Measurements from ENCODE around the gene TLE2. TPM values are rescaled to one million over a fixed set of nuclear protein-coding genes. Genes with fewer than 3 reads are reported as not detected.

The TLE2 gene
- total and polyA plus RNA-seq, 9 of the 15 experiments (the other 6 are each of a cell fraction or from before 2014, with no cell fraction given) = 0.35 to 13.1 (median 6.2) TPM

GRCh38 chr19:3062165-3063105 lies 33.4 kb upstream of the TLE2 start, which contains the start of gene TLE5 (continued):
- TF ChIP-seq ARID4B (CRISPR knock-in tag; IDR thresholded peaks at IDR 0.05) = no peak
- TF ChIP-seq E2F6 (IDR thresholded peaks at IDR 0.05; ENCODE audit: borderline replicate concordance in 1 of 2, extremely low read depth in 1 of 2, insufficient read depth in 1 of 2, insufficient read length in 1 of 2, low read depth in 1 of 2, low read length in 1 of 2, poor library complexity in 1 of 2, severe bottlenecking in 1 of 2) = peak in 1 of 2 experiments; percentile 40
- TF ChIP-seq PKNOX1 (IDR thresholded peaks at IDR 0.05) = peak; percentile 56; the same call in 1 of the 2 replicates
- peak; percentile 79 for TF ChIP-seq POLR2G (IDR thresholded peaks at IDR 0.05; ENCODE audit: low read depth, low read length)
- peak; percentile 77 for TF ChIP-seq NFIC (IDR thresholded peaks at IDR 0.05)
- peak in 1 of 2 experiments; percentile 11; a peak in 1 of 4 replicates for TF ChIP-seq SIN3A (IDR thresholded peaks at IDR 0.05; ENCODE audit: borderline replicate concordance in 2 of 2, control insufficient read depth in 1 of 2, low read depth in 2 of 2, low read length in 2 of 2)
- no peak for TF ChIP-seq SETDB1 (IDR thresholded peaks at IDR 0.05; ENCODE audit: low read length)
- TF ChIP-seq PHF8 (IDR thresholded peaks at IDR 0.05; ENCODE audit: borderline replicate concordance, low read length) = peak; percentile 43; the same call in 1 of the 2 replicates
- TF ChIP-seq CXXC5 (CRISPR knock-in tag; IDR thresholded peaks at IDR 0.05) = peak; percentile 65
- TF ChIP-seq UBTF (IDR thresholded peaks at IDR 0.05; ENCODE audit: borderline replicate concordance in 1 of 2, low read depth in 2 of 2, low read length in 2 of 2) = 0 out of 4 replicates have a peak, but pooled peaks of 1 of the 2 experiments have one; percentile 29
- TF ChIP-seq MAZ (CRISPR knock-in tag; conservative IDR thresholded peaks at IDR 0.05 in 1 of 2, IDR thresholded peaks at IDR 0.05 in 1 of 2) = 0 out of 4 replicates have a peak, but pooled peaks of 1 of the 2 experiments have one; percentile 17
- no peak for TF ChIP-seq RFX5 (IDR thresholded peaks at IDR 0.05; ENCODE audit: low read depth, low read length)
- 0 out of 2 replicates have a peak, but pooled peaks have one; percentile 4 for TF ChIP-seq BHLHE40 (IDR thresholded peaks at IDR 0.05; ENCODE audit: low read length)
- TF ChIP-seq RBBP5 (IDR thresholded peaks at IDR 0.05; ENCODE audit: borderline replicate concordance, insufficient read depth, low read length, poor library complexity, severe bottlenecking) = peak; percentile 36
